PC-3 (cell line): ENCODE results near the gene DDX24. TPM values are rescaled to one million over a fixed set of nuclear protein-coding genes. Genes with fewer than 3 reads are reported as not detected.

Source experiments
- ATAC-seq: fragments of 200-7000 bp; cut with Tn5 transposase; 2 replicates; pipeline ENCODE4 v1.9.1; 2020; ENCODE audit warnings: mild to moderate bottlenecking, moderate library complexity
- BruUV-seq: library from RNA; stranded (reverse); fragments of 400-500 nt; replicated peaks from 2 replicates; lab custom pipeline; 2021; lab: Mats Ljungman, UMichigan
- CTCF ChIA-PET: fragments of 300-600 bp; sonication (Branson Sonifier 250); formaldehyde crosslinking; loops from one replicate; lab custom pipeline; 2022; ENCODE audit warnings: antibody characterized with exemption; lab: Charles Lee
- POLR2A ChIA-PET: fragments of 300-600 bp; sonication (Branson Sonifier 250); formaldehyde crosslinking; loops from one replicate; lab custom pipeline; 2022; ENCODE audit warnings: antibody characterized with exemption; ENCODE audit not compliant: unreplicated experiment; lab: Charles Lee
- DNase-seq: peaks from one replicate; pipeline ENCODE4 v3.0.0-alpha.2; 2015
- H2AFZ ChIP-seq: fragments of 300-600 bp; sonication (generic); 2 replicates; pipeline ENCODE4 v1.6.0; 2016; ENCODE audit warnings: antibody characterized with exemption, low read length
- H3F3A ChIP-seq: fragments of 300-600 bp; sonication (generic); one replicate; pipeline ENCODE4 v1.6.0; 2017; ENCODE audit warnings: antibody characterized with exemption, low read length, control low read depth, mild to moderate bottlenecking; ENCODE audit not compliant: unreplicated experiment
- H3K27ac ChIP-seq: fragments of 300-600 bp; sonication (generic); 2 replicates; pipeline ENCODE4 v1.5.1; 2016; ENCODE audit warnings: mild to moderate bottlenecking, low read length
- H3K27me3 ChIP-seq: fragments of 300-600 bp; sonication (generic); 2 replicates; pipeline ENCODE4 v1.6.1; 2016; ENCODE audit warnings: low read length, mixed read lengths
- H3K36me3 ChIP-seq: fragments of 300-600 bp; sonication (generic); 2 replicates; pipeline ENCODE4 v1.6.1; 2016; ENCODE audit warnings: low read depth, mixed run types, low read length, mixed read lengths
- H3K4me1 ChIP-seq: fragments of 300-600 bp; sonication (generic); 2 replicates; pipeline ENCODE4 v1.5.1; 2016; ENCODE audit warnings: low read length; ENCODE audit not compliant: insufficient read depth
- H3K4me2 ChIP-seq: fragments of 300-600 bp; sonication (generic); 2 replicates; pipeline ENCODE4 v1.6.0; 2016; ENCODE audit warnings: low read length
- H3K4me3 ChIP-seq: fragments of 300-600 bp; sonication (generic); 2 replicates; pipeline ENCODE4 v1.5.1; 2016; ENCODE audit warnings: mild to moderate bottlenecking, low read length, mixed read lengths
- H3K79me2 ChIP-seq: fragments of 300-600 bp; sonication (generic); 2 replicates; pipeline ENCODE4 v1.6.1; 2017; ENCODE audit warnings: low read length, mixed read lengths
- H3K9ac ChIP-seq: fragments of 300-600 bp; sonication (generic); 2 replicates; pipeline ENCODE4 v1.6.0; 2016; ENCODE audit warnings: mild to moderate bottlenecking, low read length
- H3K9me2 ChIP-seq: fragments of 300-600 bp; sonication (generic); replicated peaks from 2 replicates; pipeline ENCODE4 v1.6.1; 2016; ENCODE audit warnings: mixed run types, low read length, mixed read lengths
- H3K9me3 ChIP-seq: fragments of 300-600 bp; sonication (generic); 2 replicates; pipeline ENCODE4 v1.6.1; 2016; ENCODE audit warnings: low read length, mixed read lengths
- H4K20me1 ChIP-seq: fragments of 300-600 bp; sonication (generic); 2 replicates; pipeline ENCODE4 v1.6.1; 2016; ENCODE audit warnings: low read length, mixed read lengths
- CTCF ChIP-seq: fragments of 300-600 bp; sonication (generic); conservative IDR thresholded peaks from 2 replicates; pipeline ENCODE4 v1.5.1; 2017; ENCODE audit warnings: antibody characterized with exemption, low read depth, mild to moderate bottlenecking, low read length
- EZH2 ChIP-seq: fragments of 300-600 bp; sonication (generic); IDR thresholded peaks from one replicate; pipeline ENCODE4 v1.6.1; 2017; ENCODE audit warnings: antibody characterized with exemption, mild to moderate bottlenecking, low read length; ENCODE audit not compliant: unreplicated experiment
- EZH2phosphoT487 ChIP-seq: fragments of 300-600 bp; sonication (generic); IDR thresholded peaks from 2 replicates; pipeline ENCODE4 v1.6.1; 2018; ENCODE audit warnings: mild to moderate bottlenecking, antibody characterized with exemption, low read length, borderline replicate concordance
- intact Hi-C: fragments of 100-400 bp; cut with micrococcal nuclease; formaldehyde crosslinking; loops from 2 replicates; pipeline ENCODE4 v1.9.0; 2023
- total RNA-seq: library from RNA; depleted of rRNA; stranded (reverse); fragments of >200 nt; gene quantifications from 2 replicates; pipeline ENCODE4 v1.2.3, GENCODE V29; 2014

The DDX24 gene
- total RNA-seq, 1 experiment from 2014 or later = 120 TPM

- no peaks in the 10 kb centered on the region for H3K9me3 ChIP-seq
- POLR2A ChIA-PET = no interaction called here
- no peaks in the 10 kb centered on the region for H3K9me2 ChIP-seq
- peak; percentile 43 for DNase-seq
- no peaks in the 10 kb centered on the region for H3K36me3 ChIP-seq
- H4K20me1 ChIP-seq = no peaks in the 10 kb centered on the region
- BruUV-seq = no TSS peak
- H3K4me2 ChIP-seq = peak overlapping the region; percentile 44; the same call in 1 of the 2 replicates
- ATAC-seq = no peak
- intact Hi-C loops = no loop called here
- TF ChIP-seq CTCF (no peak), EZH2 (no peak), EZH2phosphoT487 (no peak)
- no peaks in the 10 kb centered on the region for H3K27me3 ChIP-seq
- H3K9ac ChIP-seq = no peak overlapping the region
- peak overlapping the region; percentile 38; the same call in 1 of the 2 replicates for H3K27ac ChIP-seq
- CTCF ChIA-PET = no interaction called here
- no peak overlapping the region for H2AFZ ChIP-seq
- peaks cover 41% of the 10 kb centered on the region for H3K4me1 ChIP-seq
- peaks cover 4% of the 10 kb centered on the region for H3F3A ChIP-seq
- H3K79me2 ChIP-seq = peaks cover 19% of the 10 kb centered on the region; the same call in 1 of the 2 replicates
- H3K4me3 ChIP-seq = no peak overlapping the region
These were observed 49.1 kb downstream of the DDX24 start for GRCh38 chr14:94031883-94032279.

- intact Hi-C loops = no loop called here
- CTCF ChIA-PET = no interaction called here
- BruUV-seq = no TSS peak
These were observed 49.7 kb downstream of the DDX24 start for GRCh38 chr14:94031161-94031882.

More at GRCh38 chr14:94031161-94031882, 49.7 kb downstream of the DDX24 start:
- Histone ChIP-seq H2AFZ (no peak overlapping the region), H4K20me1 (no peaks in the 10 kb centered on the region), H3K9ac (no peak overlapping the region), H3F3A (peaks cover 4% of the 10 kb centered on the region), H3K36me3 (no peaks in the 10 kb centered on the region), H3K4me1 (peaks cover 45% of the 10 kb centered on the region), H3K9me3 (no peaks in the 10 kb centered on the region), H3K4me2 (peak overlapping the region; percentile 44; the same call in 1 of the 2 replicates), H3K79me2 (peaks cover 19% of the 10 kb centered on the region; the same call in 1 of the 2 replicates), H3K9me2 (no peaks in the 10 kb centered on the region), H3K27ac (peak overlapping the region; percentile 38; the same call in 1 of the 2 replicates), H3K4me3 (no peak overlapping the region), H3K27me3 (no peaks in the 10 kb centered on the region)
- TF ChIP-seq EZH2phosphoT487 (no peak), CTCF (no peak), EZH2 (no peak)
- POLR2A ChIA-PET = no interaction called here
- DNase-seq (no peak), ATAC-seq (no peak)
